Stomach (tissue), 9 donors: ENCODE measurements around the gene GLYR1. TPM values are rescaled to one million over a fixed set of nuclear protein-coding genes. Genes with fewer than 3 reads are reported as not detected.

Source experiments
- DNase-seq, 2 donors: peaks; one replicate each; pipeline versions ENCODE4 v3.0.0 to v3.0.0-alpha.2; 2013 to 2019
- H3K27ac ChIP-seq, 5 donors: fragments of 200-600 bp in 4 of 5; sonication (generic) in 4 of 5; one replicate each; pipeline ENCODE4 v1.5.1; 2013 to 2019; ENCODE audit warnings: mild to moderate bottlenecking in 1 of 5, moderate library complexity in 1 of 5
- H3K27me3 ChIP-seq, 3 donors: fragments of 200-600 bp; sonication (generic); one replicate each; pipeline ENCODE4 v1.5.1; 2017 to 2019; ENCODE audit warnings: mixed run types in 1 of 3
- H3K36me3 ChIP-seq, 4 donors: fragments of 200-600 bp; sonication (generic); 1 replicate in 3 of 4; 2 replicates in 1 of 4; pipeline ENCODE4 v1.5.1; 2016 to 2019
- H3K4me1 ChIP-seq, 4 donors: fragments of 200-600 bp; sonication (generic); one replicate each; pipeline ENCODE4 v1.5.1; 2016 to 2019
- H3K4me3 ChIP-seq, 4 donors: fragments of 200-600 bp; sonication (generic) in 3 of 4; one replicate each; pipeline ENCODE4 v1.5.1; 2016 to 2019; ENCODE audit warnings: mild to moderate bottlenecking in 1 of 4
- H3K9me3 ChIP-seq, 4 donors: fragments of 200-600 bp; sonication (generic); one replicate each; pipeline ENCODE4 v1.5.1; 2016 to 2019
- EP300 ChIP-seq: sonication (generic); formaldehyde crosslinking; IDR thresholded peaks from one replicate; pipeline ENCODE4 v1.6.1; 2017; ENCODE audit warnings: antibody characterized with exemption
- POLR2A ChIP-seq, 4 donors: fragments of 450-650 bp; IDR thresholded peaks; one replicate each; pipeline ENCODE4 v1.6.1; 2016; ENCODE audit warnings: antibody characterized with exemption in 4 of 4, control low read depth in 2 of 4, mild to moderate bottlenecking in 1 of 4, moderate library complexity in 1 of 4
- POLR2AphosphoS5 ChIP-seq, 3 donors: sonication (generic); formaldehyde crosslinking; IDR thresholded peaks; one replicate each; pipeline ENCODE4 v1.6.1; 2016; ENCODE audit warnings: antibody characterized with exemption in 3 of 3
- WGBS, 5 donors: extraction: QIAGEN DNeasy Blood & Tissue Kit in 3 of 5; methylation state at CpG; one replicate each; pipeline versions ENCODE4 v1.1.5 to v1.1.7; 2013 to 2018; 5-methylcytosine and 5-hydroxymethylcytosine counted together
- intact Hi-C: fragments of 100-400 bp; cut with DNase I; formaldehyde crosslinking; loops from one replicate; pipeline ENCODE4 v1.15.1; 2023; ENCODE audit warnings: low total_unique reads
- polyA plus RNA-seq, 3 donors: library from polyadenylated mRNA; stranded (reverse); fragments of 200-250 nt; gene quantifications; one replicate each; pipeline ENCODE4 v1.2.3, GENCODE V29; 2013
- total RNA-seq, 5 donors: library from RNA; depleted of rRNA; stranded (reverse); fragments of >200 nt; gene quantifications; one replicate each; pipeline versions ENCODE4 v1.1.0 to v1.2.3, GENCODE V29; 2014 to 2016
- TF ChIP-seq, protein P1 (sequence below), 7 experiments: fragments of 450-650 bp in 4 of 7; fragments of 200-600 bp in 3 of 7; sonication (generic) in 3 of 7; IDR thresholded peaks; one replicate each; pipeline ENCODE4 v1.5.1; 2016 to 2019; ENCODE audit warnings: antibody characterized with exemption in 7 of 7, control low read depth in 2 of 7, mild to moderate bottlenecking in 1 of 7
- donor health status: healthy with polysubstance abuse.
- donor health status: Bipolar disorder and iron deficiency.
- donor health status: healthy.

Gene GLYR1
- total and polyA plus RNA-seq, 8 donors: 29.3 to 187 (median 62.8) TPM

DNA sequence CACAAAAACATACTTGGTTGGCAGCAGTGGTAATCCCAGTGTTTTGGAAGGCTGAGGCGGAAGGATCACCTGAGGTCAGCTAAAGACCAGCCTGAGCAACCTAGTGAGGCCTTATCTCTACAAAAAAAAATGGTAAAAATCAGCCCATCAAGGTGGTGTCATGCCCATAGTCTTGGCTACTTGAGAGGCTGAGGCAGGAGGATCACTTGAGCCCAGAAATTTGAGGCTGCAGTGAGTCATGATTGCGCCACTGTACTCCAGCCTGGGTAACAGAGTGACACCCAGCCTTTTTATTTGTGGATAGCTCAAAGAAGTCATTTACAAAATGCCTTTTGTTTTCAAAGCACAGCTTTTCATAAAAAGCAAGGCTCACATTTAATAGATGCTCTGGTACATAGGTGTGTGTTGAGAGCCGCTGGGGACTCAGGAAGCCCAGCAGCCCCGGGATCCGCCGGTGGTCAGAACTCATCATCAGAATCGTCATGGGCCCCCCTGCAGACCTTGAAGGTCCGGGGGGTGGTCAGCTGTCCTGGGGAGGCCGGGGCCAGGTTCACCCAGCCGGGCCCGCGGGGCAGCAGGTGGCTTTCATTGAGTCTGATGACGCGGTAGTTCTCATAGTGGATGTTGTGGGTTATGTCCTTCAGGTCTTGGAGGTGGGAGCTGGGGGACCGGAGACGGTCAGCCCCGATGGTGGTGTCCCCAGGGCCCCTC is 69.6 kb downstream of the GLYR1 start:
- no peak overlapping the region for H3K4me3 ChIP-seq
- no peaks in the 10 kb centered on the region for H3K9me3 ChIP-seq
- H3K36me3 ChIP-seq: no peaks in the 10 kb centered on the region
- H3K27me3 ChIP-seq: no peaks in the 10 kb centered on the region
- H3K27ac ChIP-seq: no peak overlapping the region
- TF ChIP-seq POLR2A (IDR thresholded peaks at IDR 0.05): no peak
- intact Hi-C loops: no loop called here
- 82 to 86% (median 84%) methylated on average over 17 of the region's 17 CpGs for WGBS, 5 donors
- H3K4me1 ChIP-seq: no peaks in the 10 kb centered on the region
- no peak for DNase-seq

DNA sequence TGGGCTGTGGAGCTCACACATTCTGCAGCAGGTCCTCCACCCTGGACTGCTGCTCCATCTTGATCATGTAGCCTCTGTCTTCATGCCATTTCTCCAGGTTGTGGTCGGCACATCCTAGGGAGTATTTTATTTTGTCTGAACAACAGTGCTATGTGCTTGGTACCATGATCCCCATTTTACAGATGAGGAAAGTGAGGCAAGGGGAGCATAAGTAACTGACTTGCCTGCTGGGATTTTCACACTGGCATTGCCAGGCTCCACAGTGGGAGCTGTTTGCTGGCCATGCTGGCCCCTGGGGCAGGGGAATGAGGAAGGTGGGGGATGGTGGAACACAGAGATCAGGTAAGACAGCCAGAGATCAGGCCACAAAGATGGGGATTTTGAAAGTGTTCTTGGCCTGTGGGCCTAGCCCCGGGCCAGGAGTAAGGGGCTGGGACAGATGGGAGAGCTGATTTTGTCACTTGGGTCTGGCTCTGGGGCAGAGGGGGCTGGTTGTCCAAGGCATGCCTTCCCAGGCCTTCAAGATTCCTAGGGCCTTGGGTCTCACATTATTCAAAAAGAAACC is 70.9 kb downstream of the GLYR1 start:
- intact Hi-C loops: no loop called here
- no peak overlapping the region for H3K4me3 ChIP-seq
- 92 to 100% (median 94%) methylated on average over 2 of the region's 2 CpGs for WGBS, 5 donors
- DNase-seq: no peak
- H3K4me1 ChIP-seq: no peaks in the 10 kb centered on the region
- H3K36me3 ChIP-seq: no peaks in the 10 kb centered on the region
- H3K27ac ChIP-seq: no peak overlapping the region
- no peak for TF ChIP-seq EP300
- TF ChIP-seq POLR2A (IDR thresholded peaks at IDR 0.05): no peak
- TF ChIP-seq, protein P1, sequence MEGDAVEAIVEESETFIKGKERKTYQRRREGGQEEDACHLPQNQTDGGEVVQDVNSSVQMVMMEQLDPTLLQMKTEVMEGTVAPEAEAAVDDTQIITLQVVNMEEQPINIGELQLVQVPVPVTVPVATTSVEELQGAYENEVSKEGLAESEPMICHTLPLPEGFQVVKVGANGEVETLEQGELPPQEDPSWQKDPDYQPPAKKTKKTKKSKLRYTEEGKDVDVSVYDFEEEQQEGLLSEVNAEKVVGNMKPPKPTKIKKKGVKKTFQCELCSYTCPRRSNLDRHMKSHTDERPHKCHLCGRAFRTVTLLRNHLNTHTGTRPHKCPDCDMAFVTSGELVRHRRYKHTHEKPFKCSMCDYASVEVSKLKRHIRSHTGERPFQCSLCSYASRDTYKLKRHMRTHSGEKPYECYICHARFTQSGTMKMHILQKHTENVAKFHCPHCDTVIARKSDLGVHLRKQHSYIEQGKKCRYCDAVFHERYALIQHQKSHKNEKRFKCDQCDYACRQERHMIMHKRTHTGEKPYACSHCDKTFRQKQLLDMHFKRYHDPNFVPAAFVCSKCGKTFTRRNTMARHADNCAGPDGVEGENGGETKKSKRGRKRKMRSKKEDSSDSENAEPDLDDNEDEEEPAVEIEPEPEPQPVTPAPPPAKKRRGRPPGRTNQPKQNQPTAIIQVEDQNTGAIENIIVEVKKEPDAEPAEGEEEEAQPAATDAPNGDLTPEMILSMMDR (IDR thresholded peaks at IDR 0.05): no peak
- no peak for TF ChIP-seq POLR2AphosphoS5 (IDR thresholded peaks at IDR 0.05)
- H3K27me3 ChIP-seq: no peaks in the 10 kb centered on the region
- no peaks in the 10 kb centered on the region for H3K9me3 ChIP-seq

DNA sequence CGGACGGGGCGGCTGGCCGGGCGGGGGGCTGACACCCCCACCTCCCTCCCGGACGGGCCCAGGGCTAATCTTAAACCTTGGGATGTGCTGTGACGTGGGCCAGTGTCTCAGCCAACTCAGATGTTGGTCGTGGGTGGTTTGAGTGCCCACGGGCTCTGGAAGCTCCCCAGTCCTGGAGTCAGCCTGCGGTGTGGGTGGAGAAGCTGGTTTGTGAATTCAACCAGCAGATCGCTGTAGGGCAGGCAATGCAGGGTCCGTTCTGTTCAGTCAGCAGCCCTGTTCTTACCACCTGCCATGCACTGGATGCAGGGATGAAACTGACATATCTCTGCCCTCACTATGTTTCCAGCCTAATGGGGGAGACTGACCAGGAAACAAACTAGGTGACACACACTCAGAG is 72.1 kb downstream of the GLYR1 start:
- TF ChIP-seq, protein P1 (IDR thresholded peaks at IDR 0.05): no peak
- TF ChIP-seq EP300 (no peak), POLR2AphosphoS5 (IDR thresholded peaks at IDR 0.05) (no peak), POLR2A (IDR thresholded peaks at IDR 0.05) (no peak)
- no peaks in the 10 kb centered on the region for H3K4me1 ChIP-seq
- H3K4me3 ChIP-seq: no peak overlapping the region
- no peaks in the 10 kb centered on the region for H3K36me3 ChIP-seq
- intact Hi-C loops: no loop called here
- no peaks in the 10 kb centered on the region for H3K9me3 ChIP-seq
- no peaks in the 10 kb centered on the region for H3K27me3 ChIP-seq
- 79 to 90% (median 89%) methylated on average over 7 to 13 of the region's 13 CpGs; no CpG with 5 or more reads in 1 of the 5 donors for WGBS, 5 donors
- H3K27ac ChIP-seq: no peak overlapping the region
- no peak for DNase-seq

DNA sequence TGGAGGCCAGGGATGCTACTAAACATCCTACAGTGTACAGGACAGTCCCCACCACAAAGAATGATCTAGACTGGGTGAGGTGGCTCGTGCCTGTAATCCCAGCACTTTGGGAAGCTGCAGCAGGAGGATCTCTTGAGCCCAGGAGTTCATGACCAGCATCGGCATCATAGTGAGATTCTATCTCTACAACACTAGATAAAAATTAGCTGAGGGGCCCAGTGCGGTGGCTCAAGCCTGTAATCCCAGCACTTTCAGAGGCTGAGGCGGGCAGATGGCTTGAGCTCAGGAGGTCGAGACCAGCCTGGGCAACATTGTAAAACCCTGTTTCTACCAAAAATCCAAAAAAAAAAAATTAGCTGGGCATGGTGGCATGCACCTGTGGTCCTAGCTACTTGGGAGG is 74.7 kb downstream of the GLYR1 start:
- 80 to 91% (median 86%) methylated on average over 5 of the region's 5 CpGs for WGBS, 5 donors
- no peak for TF ChIP-seq POLR2A (IDR thresholded peaks at IDR 0.05)
- no peak for TF ChIP-seq POLR2AphosphoS5 (IDR thresholded peaks at IDR 0.05)
- TF ChIP-seq, protein P1 (IDR thresholded peaks at IDR 0.05): no peak
- no peak for TF ChIP-seq EP300
- DNase-seq: no peak
- Histone ChIP-seq H3K27ac (no peak overlapping the region), H3K9me3 (no peaks in the 10 kb centered on the region), H3K4me1 (peaks cover 9 to 17% (median 17%) of the 10 kb centered on the region in 4 donors), H3K4me3 (no peak overlapping the region), H3K36me3 (no peaks in the 10 kb centered on the region), H3K27me3 (no peaks in the 10 kb centered on the region)
- intact Hi-C loops: no loop called here

DNA sequence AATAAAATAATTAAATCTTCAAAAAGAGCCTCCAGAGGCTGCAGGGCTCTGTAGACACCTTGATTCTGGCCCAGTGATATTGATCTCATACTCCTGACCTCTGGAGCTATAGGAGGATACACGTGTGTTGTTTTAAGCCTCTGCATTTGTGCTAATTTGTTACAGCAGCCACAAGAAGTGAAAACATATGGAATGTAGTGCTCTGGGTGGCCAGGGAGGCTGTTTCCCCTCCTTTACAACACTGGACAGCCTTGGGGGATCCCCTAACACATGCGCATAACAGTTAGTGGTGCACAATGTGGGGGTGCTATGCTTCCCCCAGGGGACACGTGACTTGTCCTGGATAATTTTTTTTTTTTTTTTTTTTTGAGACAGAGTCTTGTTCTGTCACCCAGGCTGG is 75.4 kb downstream of the GLYR1 start:
- no peaks in the 10 kb centered on the region for H3K9me3 ChIP-seq
- H3K4me1 ChIP-seq: peaks cover 9 to 21% (median 19%) of the 10 kb centered on the region in 4 donors
- intact Hi-C loops: no loop called here
- no peaks in the 10 kb centered on the region for H3K27me3 ChIP-seq
- TF ChIP-seq POLR2AphosphoS5 (IDR thresholded peaks at IDR 0.05) (no peak), POLR2A (IDR thresholded peaks at IDR 0.05) (no peak), EP300 (no peak)
- TF ChIP-seq, protein P1 (IDR thresholded peaks at IDR 0.05): no peak
- no peak overlapping the region for H3K27ac ChIP-seq
- no peak overlapping the region for H3K4me3 ChIP-seq
- DNase-seq: no peak
- H3K36me3 ChIP-seq: no peaks in the 10 kb centered on the region
- 57 to 78% (median 65%) methylated on average over 3 of the region's 3 CpGs for WGBS, 5 donors
